Esophagus squamous epithelium (tissue), 4 donors: ENCODE data around the gene ZNF484.

Experiments
- POLR2A ChIP-seq, 4 donors: fragments of 450-650 bp; IDR thresholded peaks; one replicate each; pipeline ENCODE4 v1.6.1; 2017; ENCODE audit warnings: antibody characterized with exemption in 4 of 4, mild to moderate bottlenecking in 4 of 4, moderate library complexity in 3 of 4
- TF ChIP-seq, protein P1 (sequence below), 6 experiments: fragments of 450-650 bp in 4 of 6; fragments of 200-600 bp in 2 of 6; sonication (generic) in 2 of 6; IDR thresholded peaks; one replicate each; pipeline ENCODE4 v1.5.1; 2016 to 2019; ENCODE audit warnings: antibody characterized with exemption in 6 of 6, mild to moderate bottlenecking in 4 of 6, moderate library complexity in 4 of 6

- TF ChIP-seq, protein P1, sequence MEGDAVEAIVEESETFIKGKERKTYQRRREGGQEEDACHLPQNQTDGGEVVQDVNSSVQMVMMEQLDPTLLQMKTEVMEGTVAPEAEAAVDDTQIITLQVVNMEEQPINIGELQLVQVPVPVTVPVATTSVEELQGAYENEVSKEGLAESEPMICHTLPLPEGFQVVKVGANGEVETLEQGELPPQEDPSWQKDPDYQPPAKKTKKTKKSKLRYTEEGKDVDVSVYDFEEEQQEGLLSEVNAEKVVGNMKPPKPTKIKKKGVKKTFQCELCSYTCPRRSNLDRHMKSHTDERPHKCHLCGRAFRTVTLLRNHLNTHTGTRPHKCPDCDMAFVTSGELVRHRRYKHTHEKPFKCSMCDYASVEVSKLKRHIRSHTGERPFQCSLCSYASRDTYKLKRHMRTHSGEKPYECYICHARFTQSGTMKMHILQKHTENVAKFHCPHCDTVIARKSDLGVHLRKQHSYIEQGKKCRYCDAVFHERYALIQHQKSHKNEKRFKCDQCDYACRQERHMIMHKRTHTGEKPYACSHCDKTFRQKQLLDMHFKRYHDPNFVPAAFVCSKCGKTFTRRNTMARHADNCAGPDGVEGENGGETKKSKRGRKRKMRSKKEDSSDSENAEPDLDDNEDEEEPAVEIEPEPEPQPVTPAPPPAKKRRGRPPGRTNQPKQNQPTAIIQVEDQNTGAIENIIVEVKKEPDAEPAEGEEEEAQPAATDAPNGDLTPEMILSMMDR (IDR thresholded peaks at IDR 0.05) = no peak
- no peak for TF ChIP-seq POLR2A (IDR thresholded peaks at IDR 0.05)
Measured at GRCh38 chr9:92829420-92829819, 48.4 kb downstream of the ZNF484 start.
